CD4-positive, alpha-beta T cell (primary cell): ENCODE data around the gene RAB11FIP2. TPM values are rescaled to one million over a fixed set of nuclear protein-coding genes. Genes with fewer than 3 reads are reported as not detected.

Source experiments
- ATAC-seq: fragments of 200-7000 bp; cut with Tn5 transposase; one replicate; pipeline ENCODE4 v1.10.0; 2022; ENCODE audit warnings: mild to moderate bottlenecking; ENCODE audit not compliant: poor library complexity
- CTCF ChIA-PET: fragments of 350-600 bp; sonication (Branson Sonifier 250); formaldehyde crosslinking; loops from one replicate; lab custom pipeline; 2021; ENCODE audit warnings: antibody characterized with exemption, inconsistent platforms; lab: Charles Lee
- POLR2A ChIA-PET: fragments of 350-600 bp; sonication (Branson Sonifier 250); formaldehyde crosslinking; loops from one replicate; lab custom pipeline; 2021; ENCODE audit warnings: antibody characterized with exemption, inconsistent platforms; lab: Charles Lee
- DNase-seq, 14 experiments: peaks; one replicate each; pipeline ENCODE4 v3.0.0-alpha.2; 2013 to 2020; ENCODE audit warnings: mixed read lengths in 2 of 14
- H3K27ac ChIP-seq, 2 donors: one replicate each; pipeline versions ENCODE4 v1.5.1 to v1.7.0; 2013; ENCODE audit warnings: low read length in 2 of 2, low read depth in 1 of 2, mild to moderate bottlenecking in 1 of 2
- H3K27me3 ChIP-seq, 2 experiments: 1 replicate in 1 of 2; 2 replicates in 1 of 2; pipeline versions ENCODE4 v1.6.1 to v1.7.0; 2013; ENCODE audit warnings: low read length in 2 of 2, control low read depth in 1 of 2, mild to moderate bottlenecking in 1 of 2, moderate library complexity in 1 of 2; ENCODE audit not compliant: insufficient read depth in 2 of 2, control insufficient read depth in 1 of 2
- H3K36me3 ChIP-seq: one replicate; pipeline ENCODE4 v1.6.1; 2013; ENCODE audit warnings: low read length, control low read depth; ENCODE audit not compliant: insufficient read depth
- H3K4me1 ChIP-seq: one replicate; pipeline ENCODE4 v1.6.1; 2013; ENCODE audit warnings: low read length, control low read depth; ENCODE audit not compliant: insufficient read depth
- H3K4me3 ChIP-seq: one replicate; pipeline ENCODE4 v1.5.1; 2013; ENCODE audit warnings: mild to moderate bottlenecking, low read length, moderate library complexity
- H3K9me3 ChIP-seq, 2 experiments: 1 replicate in 1 of 2; 2 replicates in 1 of 2; pipeline versions ENCODE4 v1.6.1 to v1.7.0; 2013; ENCODE audit warnings: low read length in 2 of 2, mild to moderate bottlenecking in 2 of 2, control low read depth in 1 of 2, moderate library complexity in 1 of 2; ENCODE audit not compliant: control insufficient read depth in 1 of 2, insufficient read depth in 1 of 2
- H3K27ac Mint-ChIP-seq: one replicate; pipeline ENCODE4 v1.8.0; 2020; ENCODE audit warnings: mixed read lengths
- H3K27me3 Mint-ChIP-seq: one replicate; pipeline ENCODE4 v1.8.0; 2021; ENCODE audit warnings: mixed read lengths
- H3K36me3 Mint-ChIP-seq: one replicate; pipeline ENCODE4 v1.8.0; 2021; ENCODE audit warnings: low read depth, mixed read lengths
- H3K4me1 Mint-ChIP-seq: one replicate; pipeline ENCODE4 v1.8.0; 2021; ENCODE audit warnings: low read depth, mixed read lengths
- H3K4me3 Mint-ChIP-seq: one replicate; pipeline ENCODE4 v1.8.0; 2020; ENCODE audit warnings: mild to moderate bottlenecking, mixed read lengths
- H3K9me3 Mint-ChIP-seq: one replicate; pipeline ENCODE4 v1.8.0; 2020; ENCODE audit warnings: mixed read lengths
- intact Hi-C, 2 experiments: fragments of 100-400 bp; cut with DNase I in 1 of 2; cut with micrococcal nuclease in 1 of 2; formaldehyde crosslinking; loops; one replicate each; pipeline versions ENCODE4 v1.15.1 to v1.9.0; 2023 to 2025; cut with DNase I, micrococcal nuclease
- total RNA-seq, 174 experiments: library from RNA in 2 of 174; stranded (reverse) in 2 of 174; gene quantifications; one replicate each; pipeline ENCODE4 v1.2.3 and lab custom pipeline; 2021 to 2026
- TF ChIP-seq, protein P1 (sequence below): fragments of 200-600 bp; IDR thresholded peaks from one replicate; pipeline ENCODE4 v1.8.0; 2022; ENCODE audit warnings: antibody characterized with exemption, mild to moderate bottlenecking

Gene RAB11FIP2
- total RNA-seq, 2 experiments from 2014 or later, result 35.6 to 37.7 TPM

DNA sequence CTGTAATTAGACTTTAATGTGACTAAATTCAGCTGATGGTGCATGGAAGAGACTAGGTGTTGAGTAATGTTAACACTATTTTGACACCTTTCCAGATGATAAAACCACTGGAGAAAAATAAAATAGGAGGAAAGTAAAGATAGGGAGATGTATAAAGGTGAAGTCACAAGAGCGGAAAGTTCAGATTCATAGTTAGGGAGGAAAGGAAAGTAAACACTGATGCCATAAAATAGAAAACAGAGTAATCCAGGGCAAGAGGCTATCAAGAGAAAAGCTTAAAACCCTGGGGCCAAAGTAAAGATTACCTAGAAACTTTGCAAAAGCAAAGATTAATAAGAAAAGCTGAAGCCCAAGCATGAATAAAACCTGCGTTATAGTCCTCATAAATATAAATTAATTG is 62.8 kb downstream of the RAB11FIP2 start:
- DNase-seq (no peak), ATAC-seq (no peak)
- no peaks in the 10 kb centered on the region for H3K36me3 Mint-ChIP-seq
- H3K4me1 Mint-ChIP-seq, result no peaks in the 10 kb centered on the region
- Histone ChIP-seq H3K4me3 (no peak overlapping the region), H3K36me3 (no peaks in the 10 kb centered on the region), H3K27ac (no peak overlapping the region), H3K4me1 (no peaks in the 10 kb centered on the region), H3K27me3 (no peaks in the 10 kb centered on the region), H3K9me3 (peaks cover 0 to 8% of the 10 kb centered on the region in 2 experiments)
- intact Hi-C loops, result no loop called here
- CTCF ChIA-PET, result no interaction called here
- H3K4me3 Mint-ChIP-seq, result no peak overlapping the region
- TF ChIP-seq, protein P1, sequence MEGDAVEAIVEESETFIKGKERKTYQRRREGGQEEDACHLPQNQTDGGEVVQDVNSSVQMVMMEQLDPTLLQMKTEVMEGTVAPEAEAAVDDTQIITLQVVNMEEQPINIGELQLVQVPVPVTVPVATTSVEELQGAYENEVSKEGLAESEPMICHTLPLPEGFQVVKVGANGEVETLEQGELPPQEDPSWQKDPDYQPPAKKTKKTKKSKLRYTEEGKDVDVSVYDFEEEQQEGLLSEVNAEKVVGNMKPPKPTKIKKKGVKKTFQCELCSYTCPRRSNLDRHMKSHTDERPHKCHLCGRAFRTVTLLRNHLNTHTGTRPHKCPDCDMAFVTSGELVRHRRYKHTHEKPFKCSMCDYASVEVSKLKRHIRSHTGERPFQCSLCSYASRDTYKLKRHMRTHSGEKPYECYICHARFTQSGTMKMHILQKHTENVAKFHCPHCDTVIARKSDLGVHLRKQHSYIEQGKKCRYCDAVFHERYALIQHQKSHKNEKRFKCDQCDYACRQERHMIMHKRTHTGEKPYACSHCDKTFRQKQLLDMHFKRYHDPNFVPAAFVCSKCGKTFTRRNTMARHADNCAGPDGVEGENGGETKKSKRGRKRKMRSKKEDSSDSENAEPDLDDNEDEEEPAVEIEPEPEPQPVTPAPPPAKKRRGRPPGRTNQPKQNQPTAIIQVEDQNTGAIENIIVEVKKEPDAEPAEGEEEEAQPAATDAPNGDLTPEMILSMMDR, result no peak
- peaks cover 18% of the 10 kb centered on the region for H3K9me3 Mint-ChIP-seq
- H3K27ac Mint-ChIP-seq, result no peak overlapping the region
- POLR2A ChIA-PET, result no interaction called here
- H3K27me3 Mint-ChIP-seq, result peaks cover 10% of the 10 kb centered on the region

DNA sequence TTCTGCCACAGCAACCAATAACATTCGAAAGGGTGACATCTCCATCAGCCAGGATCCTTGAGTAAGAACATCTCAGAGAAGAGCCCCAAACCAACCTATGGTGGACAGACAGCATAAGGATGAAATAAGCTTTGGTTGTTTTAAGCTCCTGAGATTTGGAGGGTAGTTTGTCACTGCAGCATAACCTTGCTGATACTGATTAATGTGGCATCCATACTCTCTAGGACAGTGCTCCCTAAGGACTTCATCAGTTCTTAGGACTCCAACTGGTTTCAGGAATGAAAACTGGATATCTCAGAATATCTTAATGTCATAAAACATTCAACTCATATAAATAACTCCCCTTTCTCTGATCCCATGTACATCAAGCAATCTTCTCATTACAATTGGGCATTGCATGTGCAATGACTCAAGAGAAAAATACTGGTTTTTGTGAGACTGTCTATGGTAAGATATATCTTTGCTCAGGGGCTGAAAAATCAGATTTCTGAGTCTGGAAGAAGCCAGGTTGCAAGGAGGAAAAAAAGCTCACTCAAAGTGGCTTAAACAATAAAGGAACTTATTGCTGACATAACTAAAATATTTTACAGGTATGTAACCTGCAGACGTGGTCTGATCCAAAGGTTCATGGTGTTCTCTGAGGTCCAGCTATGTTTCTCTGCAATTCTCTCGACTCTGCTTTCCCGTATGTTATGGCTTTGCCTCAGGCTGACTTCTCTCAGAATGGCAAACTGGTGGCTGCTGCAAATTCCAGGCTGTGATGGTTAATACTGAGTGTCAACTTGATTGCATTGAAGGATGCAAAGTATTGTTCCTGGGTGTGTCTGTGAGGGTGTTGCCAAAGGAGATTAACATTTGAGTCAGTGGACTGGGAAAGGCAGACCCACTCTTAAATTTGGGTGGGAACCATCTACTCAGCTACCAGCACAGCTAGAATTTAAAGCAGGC is 65.7 kb downstream of the RAB11FIP2 start:
- no peak for ATAC-seq
- no peak overlapping the region for H3K27ac Mint-ChIP-seq
- H3K4me1 Mint-ChIP-seq, result no peaks in the 10 kb centered on the region
- peaks cover 4% of the 10 kb centered on the region for H3K9me3 Mint-ChIP-seq
- no peaks in the 10 kb centered on the region for H3K27me3 ChIP-seq
- no peaks in the 10 kb centered on the region for H3K4me1 ChIP-seq
- peaks cover 20% of the 10 kb centered on the region for H3K27me3 Mint-ChIP-seq
- no peaks in the 10 kb centered on the region for H3K36me3 Mint-ChIP-seq
- no peaks in the 10 kb centered on the region for H3K36me3 ChIP-seq
- H3K4me3 ChIP-seq, result no peak overlapping the region
- intact Hi-C loops, result no loop called here
- CTCF ChIA-PET, result no interaction called here
- no peak overlapping the region for H3K27ac ChIP-seq
- POLR2A ChIA-PET, result no interaction called here
- DNase-seq, result no peak
- H3K4me3 Mint-ChIP-seq, result no peak overlapping the region
- TF ChIP-seq, protein P1, result no peak
- no peaks in the 10 kb centered on the region for H3K9me3 ChIP-seq

DNA sequence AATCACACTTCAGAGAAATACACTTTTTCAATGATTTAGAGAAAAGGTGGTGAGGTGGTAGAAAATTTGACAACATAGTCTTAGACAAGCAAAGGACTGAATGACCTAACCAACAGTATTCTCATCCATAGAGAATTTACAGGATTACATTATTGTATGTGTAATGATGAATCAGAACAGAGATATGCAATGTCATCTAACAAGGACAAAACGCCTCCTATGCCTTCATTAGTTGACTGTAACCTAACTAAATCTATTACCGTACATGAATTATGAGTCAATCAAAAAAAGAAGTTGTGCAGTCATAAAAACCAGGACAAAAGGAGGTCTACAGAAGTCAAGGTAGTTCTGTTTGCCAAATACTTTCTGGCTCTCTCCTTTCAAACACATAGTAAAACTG is 66.5 kb downstream of the RAB11FIP2 start:
- ChIA-PET CTCF (no interaction called here), POLR2A (no interaction called here)
- Histone ChIP-seq H3K4me1 (no peaks in the 10 kb centered on the region), H3K27me3 (no peaks in the 10 kb centered on the region), H3K9me3 (no peaks in the 10 kb centered on the region), H3K36me3 (no peaks in the 10 kb centered on the region), H3K4me3 (no peak overlapping the region), H3K27ac (no peak overlapping the region)
- Mint-ChIP-seq H3K27ac (no peak overlapping the region), H3K9me3 (peaks cover 4% of the 10 kb centered on the region), H3K27me3 (peaks cover 21% of the 10 kb centered on the region), H3K36me3 (no peaks in the 10 kb centered on the region), H3K4me1 (no peaks in the 10 kb centered on the region), H3K4me3 (no peak overlapping the region)
- no peak for DNase-seq
- no peak for ATAC-seq
- intact Hi-C loops, result no loop called here
- TF ChIP-seq, protein P1, result no peak
